GM08714 (cell line): ENCODE data around the gene HS2ST1.

Experiments
- H3K4me3 ChIP-seq: fragments of 200-500 bp; sonication (Bioruptor generic); 2 replicates; pipeline ENCODE4 v1.5.1; 2014; ENCODE audit warnings: mild to moderate bottlenecking, low read length, inconsistent platforms
- ZNF274 ChIP-seq: IDR thresholded peaks from 2 replicates; pipeline ENCODE4 v1.6.1; 2012; ENCODE audit warnings: mild to moderate bottlenecking, low read depth, low read length

HS2ST1 gene

DNA sequence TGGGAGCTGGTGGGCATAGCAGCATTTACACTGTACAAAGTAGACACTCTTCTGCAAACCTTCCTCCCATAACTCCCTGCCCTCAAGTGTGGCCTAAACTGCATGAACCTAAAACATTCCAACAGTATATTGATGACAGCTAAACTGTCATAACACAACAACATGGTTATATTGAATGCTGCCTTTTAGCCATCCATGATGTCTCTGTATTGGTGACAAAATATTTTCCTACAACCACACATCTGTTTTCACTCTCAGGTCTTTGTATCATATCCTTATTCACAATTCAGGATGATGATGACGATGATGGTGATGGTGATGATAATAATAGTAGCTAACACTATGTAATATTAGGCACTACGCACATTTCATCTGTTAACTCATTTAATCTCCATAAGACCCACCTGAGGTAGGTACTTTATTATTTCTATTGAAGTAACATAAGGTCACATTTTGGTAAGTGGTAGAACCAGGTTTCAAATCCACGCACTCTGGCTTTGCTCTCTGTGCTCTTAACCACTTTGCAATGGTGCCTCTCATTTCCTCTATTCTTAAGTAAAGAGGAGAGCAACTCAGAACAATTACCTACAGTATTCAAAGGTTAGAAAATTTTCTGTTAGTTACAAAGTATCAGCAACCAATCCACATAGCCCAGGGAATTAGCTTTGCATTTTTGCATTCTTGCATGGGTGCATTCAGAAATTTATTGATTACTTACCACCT lies 229.1 kb downstream of the HS2ST1 start:
- H3K4me3 ChIP-seq, result no peak overlapping the region

DNA sequence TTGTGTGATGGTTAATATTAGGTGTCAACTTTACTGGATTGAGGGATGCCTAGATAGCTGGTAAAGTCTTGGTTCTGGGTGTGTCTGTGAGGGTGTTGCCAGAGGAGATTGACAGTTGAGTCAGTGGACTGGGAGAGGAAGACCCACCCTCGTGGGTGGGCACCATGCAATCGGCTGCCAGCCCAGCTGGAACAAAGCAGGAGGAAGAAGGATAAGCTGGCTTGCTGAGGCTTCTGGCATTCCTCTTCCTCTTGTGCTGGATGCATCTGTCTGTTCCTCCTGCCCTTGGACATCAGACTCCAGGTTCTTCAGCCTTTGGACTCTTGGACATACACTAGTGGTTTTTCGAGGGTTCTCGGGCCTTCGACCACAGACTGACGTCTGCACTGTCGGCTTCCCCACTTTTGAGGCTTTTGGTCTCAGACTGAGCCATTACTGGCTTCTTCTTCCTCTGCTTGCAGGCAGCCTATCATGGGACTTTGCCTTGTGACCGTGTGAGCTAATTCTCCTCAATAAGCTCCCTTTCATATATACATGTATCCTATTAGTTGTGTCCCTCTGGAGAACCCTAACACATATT lies 230.0 kb downstream of the HS2ST1 start:
- TF ChIP-seq ZNF274, result no peak
- no peak overlapping the region for H3K4me3 ChIP-seq

More for the DNA sequence above, 229.1 kb downstream of the HS2ST1 start:
- TF ChIP-seq ZNF274, result no peak

DNA sequence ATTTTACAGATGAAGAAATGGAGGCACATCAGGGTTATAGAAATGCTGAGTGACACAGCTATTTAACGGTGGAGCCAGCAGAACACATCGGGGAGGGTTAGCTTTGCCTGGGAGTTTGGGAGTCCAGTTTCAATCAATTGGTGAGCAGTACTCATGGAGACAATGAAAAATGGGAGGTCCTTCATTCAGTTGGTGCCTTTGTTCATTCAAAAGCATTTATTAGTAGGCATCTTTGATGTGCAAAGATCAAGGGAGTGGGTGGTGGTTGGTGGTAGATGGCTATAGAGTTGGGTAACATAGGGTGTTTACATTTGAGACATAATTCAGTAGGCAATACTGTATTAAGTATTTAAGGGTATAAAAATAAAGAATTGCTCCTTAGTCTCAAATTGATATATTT lies 230.5 kb downstream of the HS2ST1 start:
- no peak for TF ChIP-seq ZNF274

DNA sequence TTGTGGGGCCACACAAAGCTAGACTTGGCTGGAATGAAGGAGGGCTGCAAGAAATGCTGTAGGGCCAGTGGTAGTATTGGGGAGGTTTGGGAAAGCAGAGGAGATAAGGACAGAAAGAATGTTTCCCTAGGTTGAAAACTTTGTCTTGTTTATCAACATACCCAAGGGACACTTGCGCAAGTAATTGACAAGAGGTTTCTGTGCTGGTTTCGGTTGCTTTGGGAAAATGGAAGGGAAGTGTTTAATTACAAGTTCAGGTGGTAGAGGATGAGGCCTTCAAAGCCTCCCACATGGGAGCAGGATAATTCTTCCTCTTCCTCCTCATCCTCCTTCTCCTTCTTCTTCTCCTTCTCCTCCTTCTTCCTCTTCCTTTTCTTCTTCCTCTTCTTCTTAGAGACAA lies 232.1 kb downstream of the HS2ST1 start:
- no peak for TF ChIP-seq ZNF274
- no peak overlapping the region for H3K4me3 ChIP-seq

More for the DNA sequence above, 230.5 kb downstream of the HS2ST1 start:
- H3K4me3 ChIP-seq, result no peak overlapping the region

DNA sequence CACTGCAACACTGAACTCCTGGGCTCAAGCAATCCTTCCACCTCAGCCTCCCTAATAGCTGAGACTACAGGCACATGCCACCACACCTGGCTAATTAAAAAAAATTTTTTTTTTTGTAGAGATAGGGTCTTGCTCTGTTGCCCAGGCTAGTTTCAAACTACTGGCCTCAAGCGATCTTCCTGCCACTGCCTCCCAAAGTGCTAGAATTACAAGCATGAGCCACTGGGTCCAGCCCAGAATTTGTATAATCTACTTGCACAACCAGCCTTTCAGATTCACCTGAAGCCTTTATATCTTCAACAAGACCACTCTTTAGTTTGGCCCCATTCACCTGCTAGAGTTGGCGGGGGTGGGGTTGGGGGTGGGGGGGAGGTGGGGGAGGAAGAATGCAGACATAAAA lies 232.6 kb downstream of the HS2ST1 start:
- no peak for TF ChIP-seq ZNF274
- H3K4me3 ChIP-seq, result no peak overlapping the region

DNA sequence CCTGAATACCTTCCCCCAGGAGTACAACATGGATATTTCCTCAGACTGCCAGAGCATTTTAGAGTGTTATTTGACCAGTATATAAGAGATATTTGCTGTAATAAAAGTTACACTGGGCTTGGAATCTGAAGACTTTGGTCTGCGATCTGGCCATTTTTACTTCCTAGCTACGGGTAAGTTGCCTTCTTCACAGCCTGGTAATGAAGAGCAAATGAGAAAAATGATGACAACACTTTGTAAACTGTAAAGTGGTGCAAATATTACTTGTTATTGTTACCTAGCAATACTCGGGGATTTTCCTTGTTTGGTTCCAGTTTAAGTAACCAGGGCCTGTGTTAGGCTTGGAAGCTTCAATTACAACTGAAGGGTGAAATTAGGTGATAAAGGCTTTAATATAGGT lies 233.4 kb downstream of the HS2ST1 start:
- TF ChIP-seq ZNF274, result no peak
- no peak overlapping the region for H3K4me3 ChIP-seq

DNA sequence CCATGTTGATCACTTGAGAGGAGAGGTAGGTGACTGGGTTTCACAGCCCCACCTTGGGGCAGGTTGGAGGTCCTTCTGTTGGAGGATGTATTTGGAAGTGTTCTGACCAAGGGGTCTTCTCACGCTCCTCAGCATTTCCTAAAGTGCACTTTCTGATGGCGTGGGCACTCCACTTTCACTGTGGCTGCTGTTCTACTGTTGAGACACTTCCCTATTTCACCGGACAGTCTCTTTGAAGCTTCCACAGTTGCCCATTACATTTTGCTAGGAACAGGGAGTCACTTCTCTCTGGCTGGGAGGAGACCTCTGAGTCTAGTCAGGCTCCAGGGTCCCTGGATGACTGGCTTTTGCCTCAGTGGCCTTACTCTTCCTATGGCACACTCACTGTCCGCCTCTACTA lies 234.2 kb downstream of the HS2ST1 start:
- TF ChIP-seq ZNF274, result no peak
- no peak overlapping the region for H3K4me3 ChIP-seq

DNA sequence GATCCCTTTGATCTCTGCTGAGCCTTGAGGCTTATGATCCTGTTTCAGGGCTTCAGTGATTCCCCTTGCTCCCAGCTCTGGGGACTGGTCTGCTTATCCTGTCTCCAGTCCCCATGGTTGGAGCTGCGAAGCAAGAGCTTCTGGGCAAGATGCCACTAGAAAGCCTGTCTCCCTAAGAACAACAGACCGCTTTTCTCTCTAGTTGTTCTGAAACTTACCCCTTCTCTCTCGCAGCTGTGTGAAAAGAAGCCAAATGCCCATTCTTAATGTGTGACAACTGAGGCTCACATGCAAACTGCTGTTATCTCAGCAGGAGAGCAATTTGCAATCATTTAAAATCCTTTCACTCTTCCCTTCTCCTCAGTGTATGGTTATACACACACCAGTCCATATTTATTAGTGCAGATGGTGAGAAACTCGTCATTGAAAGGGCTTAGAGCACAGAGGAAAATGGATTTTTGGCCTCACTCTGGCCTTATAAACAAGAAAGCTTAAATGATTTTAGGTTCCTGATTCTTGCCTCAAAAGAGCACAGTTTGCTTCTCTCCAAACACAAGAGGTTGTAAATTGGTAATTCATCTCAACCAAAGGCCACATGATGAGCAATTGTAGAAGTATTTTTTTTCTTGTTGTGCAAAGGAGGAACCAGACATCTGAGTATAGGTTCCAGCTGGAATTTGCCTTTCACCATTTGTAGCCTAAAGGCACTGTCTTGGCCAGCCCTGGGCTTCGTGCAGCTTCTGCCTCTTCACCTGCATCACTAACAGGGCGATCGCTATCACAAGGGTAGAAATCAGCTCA lies 235.0 kb downstream of the HS2ST1 start:
- H3K4me3 ChIP-seq, result no peak overlapping the region
- TF ChIP-seq ZNF274, result no peak

DNA sequence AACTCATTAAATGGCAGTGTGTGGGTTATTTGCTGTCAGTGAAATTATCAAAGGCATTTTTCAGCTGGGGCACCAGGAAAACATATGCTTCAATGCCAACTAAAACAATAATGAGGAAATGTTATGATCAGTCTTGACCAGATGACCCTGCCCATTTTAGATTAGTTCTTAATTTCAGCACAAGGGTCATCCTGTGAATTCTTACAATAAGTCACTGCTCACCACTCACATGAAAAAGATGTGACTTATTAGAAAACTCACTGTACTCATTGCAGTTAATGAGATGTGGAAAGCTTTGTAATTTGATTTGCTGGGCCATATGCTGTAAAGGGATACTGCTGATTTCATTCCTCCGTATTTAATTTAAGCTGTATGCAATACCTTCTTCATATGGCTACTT lies 235.7 kb downstream of the HS2ST1 start:
- no peak for TF ChIP-seq ZNF274

DNA sequence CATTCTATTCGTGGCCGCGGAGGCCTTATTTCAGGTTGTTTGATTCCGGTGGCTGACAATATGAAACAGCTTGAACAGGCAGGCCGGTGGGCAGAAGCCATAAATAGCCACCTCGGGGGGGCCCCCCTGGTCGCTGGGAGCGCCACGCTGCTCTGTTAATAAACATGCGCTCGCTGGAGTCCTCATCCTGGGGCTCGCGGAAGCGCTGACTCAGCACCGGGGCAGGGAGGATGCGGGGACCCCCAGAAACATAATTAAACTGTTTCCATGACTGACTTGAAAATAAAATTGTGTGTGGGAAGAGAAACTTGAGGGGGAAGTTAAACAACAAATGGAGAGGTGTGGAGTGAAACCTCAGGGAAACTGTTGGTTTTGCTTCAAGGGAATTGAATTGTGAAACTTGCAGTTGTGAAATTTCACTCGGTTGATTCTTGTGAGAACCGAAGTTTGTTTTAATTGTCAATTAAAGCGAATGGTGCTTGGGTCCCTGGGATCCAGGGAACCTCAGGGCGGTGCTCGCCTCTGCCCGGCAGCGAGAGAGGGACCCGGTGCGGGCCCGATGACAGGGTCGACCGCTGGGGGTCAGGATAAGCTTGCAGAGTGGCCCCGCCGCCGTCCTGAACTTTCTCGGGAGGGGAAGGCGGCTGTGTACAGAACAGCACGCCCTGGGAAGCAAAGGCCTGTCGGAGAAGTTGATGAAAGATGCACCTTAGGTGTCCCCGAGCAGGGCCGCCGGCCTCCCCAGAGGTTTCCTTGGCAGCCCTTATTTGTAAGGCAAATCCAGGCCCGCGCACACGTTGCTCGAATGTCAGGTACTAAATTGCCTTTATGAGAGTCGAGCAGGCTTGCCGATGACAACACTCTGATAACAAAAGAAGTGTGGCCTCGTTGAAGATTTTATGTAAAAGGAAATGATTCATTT lies 237.3 kb downstream of the HS2ST1 start:
- peak overlapping the region; percentile 11; the same call in 1 of the 2 replicates for H3K4me3 ChIP-seq
- no peak for TF ChIP-seq ZNF274

More for the DNA sequence above, 235.7 kb downstream of the HS2ST1 start:
- H3K4me3 ChIP-seq, result no peak overlapping the region

DNA sequence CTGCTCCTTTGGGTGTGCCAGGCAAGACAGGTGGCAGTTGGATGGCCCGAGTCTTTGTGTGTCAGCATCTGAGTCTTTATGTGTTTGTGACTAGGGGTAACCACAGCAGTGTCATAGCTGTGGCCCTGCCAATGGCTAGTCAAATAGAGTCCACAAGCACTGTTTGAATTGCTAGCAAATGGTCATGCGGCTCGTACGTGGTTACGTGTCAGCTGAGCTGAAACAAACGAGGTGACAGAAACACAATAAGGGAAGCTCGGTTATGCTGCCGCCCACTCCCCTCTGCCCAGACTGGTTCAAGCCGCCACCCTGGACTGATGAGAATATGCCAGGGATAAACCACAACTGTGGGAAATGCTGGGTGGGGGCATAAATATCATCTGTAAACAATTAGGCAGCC lies 239.9 kb downstream of the HS2ST1 start:
- no peak overlapping the region for H3K4me3 ChIP-seq
- TF ChIP-seq ZNF274, result no peak

DNA sequence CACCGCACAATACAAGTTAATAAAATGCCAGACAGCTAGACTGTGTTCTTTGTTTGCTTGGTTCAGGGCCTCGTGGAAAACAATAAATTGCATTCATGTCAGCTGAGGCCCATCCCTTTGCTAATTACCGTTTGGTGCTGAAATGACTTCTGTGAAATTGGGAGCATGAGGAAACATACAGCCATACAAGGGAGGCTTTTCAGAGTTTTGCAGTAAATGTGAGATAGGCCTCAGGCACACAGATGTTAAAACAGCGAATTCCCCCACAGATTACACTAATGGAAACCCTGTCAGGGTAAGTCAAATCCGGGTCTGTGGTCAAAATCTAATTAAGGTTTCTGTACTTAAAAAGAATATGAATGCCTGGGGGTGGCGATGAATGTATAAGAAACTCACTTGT lies 240.7 kb downstream of the HS2ST1 start:
- no peak for TF ChIP-seq ZNF274
- H3K4me3 ChIP-seq, result no peak overlapping the region

DNA sequence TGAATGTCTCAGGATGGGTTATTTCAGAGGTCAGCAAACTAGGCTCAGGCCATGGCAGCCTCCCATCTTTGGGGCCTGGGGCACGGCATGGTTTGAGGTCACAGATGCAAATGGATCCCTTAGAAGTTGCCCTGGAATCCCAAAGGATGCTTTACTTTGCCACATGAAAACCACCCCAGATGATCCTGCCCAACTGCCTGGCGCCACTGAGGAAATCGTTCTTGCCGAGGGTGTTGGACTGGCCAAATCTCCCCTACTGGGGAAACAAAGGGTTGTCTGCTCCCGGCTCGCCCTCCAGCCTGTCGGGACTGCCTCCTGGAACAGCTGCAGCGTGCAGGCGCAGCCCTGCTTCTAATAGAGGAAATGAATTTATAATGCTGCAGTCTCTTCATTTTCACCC lies 241.2 kb downstream of the HS2ST1 start:
- no peak overlapping the region for H3K4me3 ChIP-seq
- no peak for TF ChIP-seq ZNF274

DNA sequence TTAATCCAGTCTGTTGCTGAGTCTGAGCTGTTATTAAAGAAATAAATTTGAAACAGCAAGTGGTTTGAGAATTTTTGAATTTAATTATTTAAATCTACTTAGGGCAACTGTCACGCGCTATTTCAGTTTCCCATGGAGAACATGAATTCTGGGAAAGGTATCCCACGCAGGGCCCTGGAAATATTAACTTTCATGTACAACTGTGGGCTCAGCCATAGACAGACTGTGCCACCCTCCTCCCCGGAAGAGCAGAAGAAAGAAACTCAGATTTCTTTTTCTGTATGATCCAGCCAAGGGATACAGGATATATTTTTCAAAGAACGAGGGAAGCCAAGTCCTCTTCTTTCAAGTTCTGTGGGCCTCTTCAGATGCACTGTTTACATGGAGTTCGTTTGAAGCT lies 241.7 kb downstream of the HS2ST1 start:
- H3K4me3 ChIP-seq, result no peak overlapping the region
- TF ChIP-seq ZNF274, result no peak
